ENCODE measurements around the gene CFAP100. TPM values are rescaled to one million over a fixed set of nuclear protein-coding genes. Genes with fewer than 3 reads are reported as not detected.
A peak's percentile ranks its signal among the peaks of the same experiment; 100 is the strongest.

The CFAP100 gene
- total and polyA plus RNA-seq, 2 experiments from 2014 or later = not detected

DNA sequence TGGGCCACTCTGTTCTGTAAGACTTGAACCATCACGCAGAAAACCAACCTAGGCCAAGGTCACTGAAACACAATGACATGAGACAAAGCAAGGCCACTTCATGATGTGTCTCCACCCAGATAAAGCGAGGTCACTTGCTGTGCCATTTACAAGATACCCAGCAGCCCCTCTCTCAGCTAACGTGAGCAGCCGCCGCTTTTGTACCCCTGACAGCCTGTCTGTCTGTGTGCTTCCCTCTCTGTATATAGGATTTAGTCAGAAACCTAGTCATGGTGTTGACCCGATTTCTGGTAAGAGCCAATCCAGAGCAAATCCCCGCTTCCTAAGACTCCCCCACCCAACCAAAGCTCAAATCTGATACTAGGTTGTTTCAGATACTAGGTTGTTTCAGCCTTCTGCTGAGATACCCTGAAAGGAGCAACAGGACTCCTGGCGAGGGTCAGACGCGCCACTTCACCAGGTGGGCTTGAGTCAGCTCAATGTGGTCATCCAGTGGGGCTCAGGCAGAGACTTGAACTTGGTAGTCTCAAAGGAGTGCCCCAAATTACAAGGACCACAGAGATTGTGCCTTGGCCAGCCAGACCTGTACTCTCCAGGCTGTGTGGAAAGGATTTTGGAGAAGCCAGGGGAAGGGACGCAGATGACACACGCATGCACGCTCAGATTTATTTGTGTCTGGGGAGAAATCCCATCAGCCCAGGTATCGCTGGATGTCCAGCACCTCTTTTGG, 84.0 kb downstream of the CFAP100 start:
- peaks cover 6% of the 10 kb centered on the region for H3K4me1 ChIP-seq (ENCODE audit: low read depth)
- TF ChIP-seq, protein P1, sequence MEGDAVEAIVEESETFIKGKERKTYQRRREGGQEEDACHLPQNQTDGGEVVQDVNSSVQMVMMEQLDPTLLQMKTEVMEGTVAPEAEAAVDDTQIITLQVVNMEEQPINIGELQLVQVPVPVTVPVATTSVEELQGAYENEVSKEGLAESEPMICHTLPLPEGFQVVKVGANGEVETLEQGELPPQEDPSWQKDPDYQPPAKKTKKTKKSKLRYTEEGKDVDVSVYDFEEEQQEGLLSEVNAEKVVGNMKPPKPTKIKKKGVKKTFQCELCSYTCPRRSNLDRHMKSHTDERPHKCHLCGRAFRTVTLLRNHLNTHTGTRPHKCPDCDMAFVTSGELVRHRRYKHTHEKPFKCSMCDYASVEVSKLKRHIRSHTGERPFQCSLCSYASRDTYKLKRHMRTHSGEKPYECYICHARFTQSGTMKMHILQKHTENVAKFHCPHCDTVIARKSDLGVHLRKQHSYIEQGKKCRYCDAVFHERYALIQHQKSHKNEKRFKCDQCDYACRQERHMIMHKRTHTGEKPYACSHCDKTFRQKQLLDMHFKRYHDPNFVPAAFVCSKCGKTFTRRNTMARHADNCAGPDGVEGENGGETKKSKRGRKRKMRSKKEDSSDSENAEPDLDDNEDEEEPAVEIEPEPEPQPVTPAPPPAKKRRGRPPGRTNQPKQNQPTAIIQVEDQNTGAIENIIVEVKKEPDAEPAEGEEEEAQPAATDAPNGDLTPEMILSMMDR (IDR thresholded peaks at IDR 0.05; ENCODE audit: low read depth, low read length) = no peak
- no peak overlapping the region for H3K27ac ChIP-seq
- no peak overlapping the region for H3K4me3 ChIP-seq
- no peaks in the 10 kb centered on the region for H3K36me3 ChIP-seq
- no peaks in the 10 kb centered on the region for H3K27me3 ChIP-seq
- H3K9me3 ChIP-seq (ENCODE audit: low read depth) = no peaks in the 10 kb centered on the region
- no peak for DNase-seq (ENCODE audit: low read depth in 1 of 2, low spot score in 1 of 2)

DNA sequence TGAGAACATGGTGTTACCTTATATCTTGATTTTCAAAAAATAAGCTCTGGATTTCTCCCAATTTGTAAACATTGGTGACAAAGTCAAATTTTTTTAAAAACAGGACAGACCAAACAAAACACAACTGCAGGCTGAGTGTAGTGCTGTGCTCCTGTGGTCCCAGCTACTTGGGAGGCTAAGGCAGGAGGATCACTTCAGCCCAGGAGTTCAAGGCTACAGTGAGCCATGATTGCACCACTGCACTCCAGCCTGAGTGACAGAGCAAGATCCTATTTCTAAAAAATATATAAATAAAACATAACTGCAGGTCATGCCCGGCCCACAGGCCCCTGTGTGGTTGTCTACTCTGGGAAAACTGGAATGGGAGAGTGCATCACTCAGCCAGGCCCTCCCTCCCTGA, 84.9 kb downstream of the CFAP100 start:
- Histone ChIP-seq H3K9me3 (ENCODE audit: low read depth) (no peaks in the 10 kb centered on the region), H3K4me3 (no peak overlapping the region), H3K36me3 (no peaks in the 10 kb centered on the region), H3K27me3 (no peaks in the 10 kb centered on the region), H3K27ac (no peak overlapping the region), H3K4me1 (ENCODE audit: low read depth) (no peaks in the 10 kb centered on the region)
- DNase-seq (ENCODE audit: low read depth in 1 of 2, low spot score in 1 of 2) = no peak
- TF ChIP-seq, protein P1 (IDR thresholded peaks at IDR 0.05; ENCODE audit: low read depth, low read length) = no peak

DNA sequence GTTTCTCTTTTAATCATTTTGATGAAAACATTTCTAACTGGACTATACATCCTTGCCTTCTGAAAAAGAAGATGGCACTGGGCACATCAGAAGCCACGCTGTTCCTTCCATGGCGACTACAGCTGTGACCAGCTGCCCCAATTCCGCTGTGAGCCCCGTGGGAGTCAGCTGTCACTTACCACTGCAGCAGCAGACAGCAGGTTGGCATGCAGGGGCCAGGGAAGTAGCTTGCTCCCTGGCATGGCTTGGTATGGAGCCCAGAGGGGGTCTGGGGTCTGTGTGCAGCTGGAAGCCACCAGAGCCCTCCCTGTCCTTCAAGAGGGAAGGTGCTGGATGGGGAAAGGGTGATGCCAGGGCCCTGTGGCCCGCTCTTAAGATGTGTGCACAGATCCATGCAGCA, 85.5 kb downstream of the CFAP100 start:
- no peaks in the 10 kb centered on the region for H3K4me1 ChIP-seq (ENCODE audit: low read depth)
- H3K4me3 ChIP-seq = no peak overlapping the region
- DNase-seq (ENCODE audit: low read depth in 1 of 2, low spot score in 1 of 2) = no peak
- TF ChIP-seq, protein P1 (IDR thresholded peaks at IDR 0.05; ENCODE audit: low read depth, low read length) = no peak
- H3K9me3 ChIP-seq (ENCODE audit: low read depth) = no peaks in the 10 kb centered on the region
- H3K27ac ChIP-seq = no peak overlapping the region
- no peaks in the 10 kb centered on the region for H3K36me3 ChIP-seq
- no peaks in the 10 kb centered on the region for H3K27me3 ChIP-seq

DNA sequence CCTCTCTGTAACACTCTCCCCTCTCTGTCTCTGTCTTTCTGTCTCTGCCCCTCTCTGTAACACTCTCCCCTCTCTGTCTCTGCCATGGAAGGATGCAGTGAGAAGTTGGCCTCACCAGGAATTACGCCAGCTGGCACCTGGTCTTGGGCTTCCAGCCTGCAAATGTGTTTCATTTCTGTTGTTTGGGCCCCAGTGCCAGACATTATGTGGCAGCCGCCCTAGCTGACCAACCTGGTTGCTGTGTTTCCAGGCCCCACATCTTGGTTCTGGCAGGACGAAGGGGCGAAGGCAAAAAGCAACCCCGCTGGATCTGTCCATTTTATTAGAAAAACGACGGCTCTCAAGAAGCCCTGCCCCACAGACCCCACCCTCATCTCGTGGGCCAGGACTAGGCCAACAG, 86.2 kb downstream of the CFAP100 start:
- no peaks in the 10 kb centered on the region for H3K27me3 ChIP-seq
- DNase-seq (ENCODE audit: low read depth in 1 of 2, low spot score in 1 of 2) = no peak
- H3K27ac ChIP-seq = no peak overlapping the region
- TF ChIP-seq, protein P1 (IDR thresholded peaks at IDR 0.05; ENCODE audit: low read depth, low read length) = no peak
- no peaks in the 10 kb centered on the region for H3K36me3 ChIP-seq
- H3K9me3 ChIP-seq (ENCODE audit: low read depth) = no peaks in the 10 kb centered on the region
- no peak overlapping the region for H3K4me3 ChIP-seq
- no peaks in the 10 kb centered on the region for H3K4me1 ChIP-seq (ENCODE audit: low read depth)

DNA sequence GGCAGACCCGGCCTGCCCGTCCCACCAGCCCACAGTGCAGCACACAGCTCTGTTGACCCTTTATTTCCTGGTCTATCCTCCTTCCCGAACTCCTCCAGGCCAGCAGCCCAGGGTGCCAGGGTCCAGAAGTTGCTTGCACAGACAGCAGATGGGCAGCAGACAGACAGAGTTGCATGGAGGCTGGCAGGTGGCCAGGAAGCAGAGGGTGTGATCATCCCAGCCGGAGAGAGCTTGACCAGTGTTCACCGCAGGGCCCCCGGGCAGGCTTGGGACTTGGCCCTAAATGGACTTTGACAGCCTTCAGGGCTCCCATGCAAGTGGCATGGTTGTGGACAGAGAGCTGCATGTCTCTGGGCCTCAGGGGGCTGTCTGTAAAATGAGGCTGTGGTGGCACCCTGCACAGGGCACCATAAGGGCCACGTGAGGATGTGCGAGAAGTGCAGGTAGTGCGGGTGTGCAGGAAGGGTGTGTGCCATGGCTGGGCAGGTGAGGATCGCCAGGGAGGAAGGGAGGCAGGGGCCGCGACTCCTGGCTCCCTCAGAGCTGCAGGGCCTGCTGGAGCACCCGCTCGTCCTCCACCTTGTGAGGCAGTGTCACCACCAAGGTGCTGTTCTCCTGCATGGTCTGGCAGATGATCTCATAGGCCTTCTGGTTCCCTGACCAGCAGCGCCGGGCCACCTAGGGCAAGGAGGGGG, 87.2 kb downstream of the CFAP100 start:
- no peak overlapping the region for H3K27ac ChIP-seq
- no peaks in the 10 kb centered on the region for H3K36me3 ChIP-seq
- H3K9me3 ChIP-seq (ENCODE audit: low read depth) = no peaks in the 10 kb centered on the region
- H3K4me1 ChIP-seq (ENCODE audit: low read depth) = no peaks in the 10 kb centered on the region
- no peak overlapping the region for H3K4me3 ChIP-seq
- H3K27me3 ChIP-seq = no peaks in the 10 kb centered on the region
- TF ChIP-seq, protein P1 (IDR thresholded peaks at IDR 0.05; ENCODE audit: low read depth, low read length) = no peak
- DNase-seq (ENCODE audit: low read depth in 1 of 2, low spot score in 1 of 2) = peak in 1 of 2 donors; percentile 38
